Activated CD4-positive, alpha-beta T cell treated with anti-CD3 and anti-CD28 coated beads, Interleukin-2, amount 50 U/mL, for 1 hour (primary cell): ENCODE results near the gene TUBB2B.
A peak's percentile ranks its signal among the peaks of the same experiment; 100 is the strongest.

ENCODE experiments used
- DNase-seq: peaks from one replicate; pipeline ENCODE4 v3.0.0-alpha.2; 2020

TUBB2B gene

DNA sequence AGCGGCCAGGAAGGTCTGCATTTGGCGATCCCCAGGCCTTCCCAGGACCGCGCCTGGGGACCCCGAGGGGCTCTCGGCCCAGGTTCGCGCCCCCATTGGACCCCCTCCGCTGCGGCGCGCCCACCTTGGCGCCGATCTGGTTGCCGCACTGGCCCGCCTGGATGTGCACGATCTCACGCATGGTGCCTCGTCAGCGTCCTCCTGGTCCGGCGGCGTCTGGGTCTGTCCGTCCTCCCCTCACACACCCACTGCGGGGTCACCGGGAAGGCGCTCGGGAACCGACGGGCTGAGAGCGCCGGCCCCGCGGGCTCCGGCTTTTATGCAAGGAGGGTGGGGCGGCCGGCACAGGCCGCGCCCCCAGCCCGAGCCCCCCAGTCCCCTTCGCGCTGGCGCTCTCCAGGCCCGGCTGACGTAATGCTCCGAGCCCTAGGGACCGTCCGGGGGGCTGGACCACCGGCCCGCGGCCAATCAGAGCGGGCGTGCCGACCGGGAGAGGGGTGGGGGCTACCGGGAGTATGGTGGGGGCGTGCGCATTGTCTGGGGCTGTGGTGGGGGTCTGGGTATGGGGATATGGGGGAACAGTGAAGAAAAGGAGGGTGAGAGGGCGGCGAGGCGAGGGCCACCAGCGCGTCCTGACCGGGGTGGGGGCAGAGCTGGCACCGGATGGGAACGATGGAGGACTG, at the start of gene TUBB2B:
TUBB2B (minus strand) TSS at position 291 of the 683 bp plus-strand sequence; CDS start at position 181, 110 bp downstream.
- DNase-seq = no peak

DNA sequence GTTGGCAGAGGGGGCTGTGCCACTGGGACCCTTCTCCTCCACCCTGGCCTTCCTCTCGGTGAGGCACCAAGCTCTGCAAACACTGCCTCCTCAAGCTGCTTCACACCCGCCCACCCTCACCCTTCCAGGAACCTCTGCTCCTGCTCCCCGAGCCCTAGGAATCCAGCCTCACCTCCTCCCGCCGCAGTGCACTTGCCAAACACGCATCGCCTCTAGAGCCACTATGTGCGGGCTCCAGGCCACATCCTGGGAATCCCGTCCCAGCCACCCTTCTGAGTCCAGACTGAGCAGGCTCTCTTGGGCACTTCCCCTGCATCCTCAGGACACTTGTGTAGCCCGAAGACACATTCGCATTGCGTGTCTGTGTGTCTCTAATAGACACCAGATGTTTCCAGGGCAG, 49.8 kb upstream of the TUBB2B start:
- no peak for DNase-seq

GRCh38 chr6:3276174-3277167, 49.0 kb upstream of the TUBB2B start:
- DNase-seq = no peak

- no peak for DNase-seq
These were observed 46.5 kb upstream of the TUBB2B start for GRCh38 chr6:3273707-3274521.

DNA sequence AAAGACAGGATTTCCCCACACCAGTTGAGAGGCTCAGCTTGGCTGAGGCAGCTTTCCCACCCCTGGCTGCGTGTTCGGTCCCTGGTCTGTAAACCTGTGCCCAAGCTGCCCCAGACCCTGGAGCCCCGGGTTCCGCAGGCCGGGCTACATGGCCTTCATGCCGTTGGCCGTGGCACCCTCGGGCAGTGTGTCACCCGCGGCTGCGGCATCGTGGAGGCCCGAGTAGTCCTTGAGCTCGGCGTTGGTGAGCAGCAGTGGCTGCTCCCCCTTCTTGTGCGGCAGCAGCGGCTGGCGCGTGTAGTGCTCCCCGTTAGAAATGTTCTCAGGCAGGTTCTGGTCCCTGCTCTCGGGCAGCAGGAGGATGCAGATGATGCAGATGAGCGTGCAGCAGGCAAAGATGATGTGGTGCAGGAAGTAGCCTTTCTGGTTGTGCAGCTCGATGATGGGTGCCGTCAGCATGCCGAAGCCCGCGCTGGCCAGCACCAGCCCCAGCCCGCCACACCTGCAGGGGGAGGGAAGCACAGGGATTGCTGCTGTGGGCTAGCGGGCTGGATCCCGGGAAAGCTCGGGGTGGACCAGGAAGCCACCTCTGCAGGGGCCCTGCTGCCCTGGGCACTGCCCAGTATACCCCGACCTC, 45.6 kb upstream of the TUBB2B start:
- no peak for DNase-seq

- DNase-seq = no peak
These were observed 44.3 kb upstream of the TUBB2B start for GRCh38 chr6:3271756-3272155.

DNA sequence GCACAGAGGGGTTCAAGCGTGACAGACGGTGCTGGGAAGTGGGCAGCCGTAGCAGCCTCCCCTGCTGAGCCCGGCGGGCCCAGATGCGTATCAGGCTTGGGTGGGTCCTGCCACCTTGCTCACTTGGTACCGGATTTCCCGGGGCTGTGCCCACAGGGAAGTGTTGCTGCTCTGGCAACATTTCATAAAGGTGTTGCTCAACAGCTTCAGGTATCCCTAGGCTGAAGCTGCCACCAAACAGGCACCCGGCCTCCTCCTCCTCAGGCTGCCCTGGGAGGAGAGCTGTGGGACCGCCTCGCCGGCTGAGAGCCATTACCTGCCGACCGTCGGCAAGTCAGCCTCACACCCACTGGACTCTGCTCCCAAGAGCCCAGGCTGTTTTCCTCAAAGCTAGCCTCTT, 42.8 kb upstream of the TUBB2B start:
- no peak for DNase-seq

DNA sequence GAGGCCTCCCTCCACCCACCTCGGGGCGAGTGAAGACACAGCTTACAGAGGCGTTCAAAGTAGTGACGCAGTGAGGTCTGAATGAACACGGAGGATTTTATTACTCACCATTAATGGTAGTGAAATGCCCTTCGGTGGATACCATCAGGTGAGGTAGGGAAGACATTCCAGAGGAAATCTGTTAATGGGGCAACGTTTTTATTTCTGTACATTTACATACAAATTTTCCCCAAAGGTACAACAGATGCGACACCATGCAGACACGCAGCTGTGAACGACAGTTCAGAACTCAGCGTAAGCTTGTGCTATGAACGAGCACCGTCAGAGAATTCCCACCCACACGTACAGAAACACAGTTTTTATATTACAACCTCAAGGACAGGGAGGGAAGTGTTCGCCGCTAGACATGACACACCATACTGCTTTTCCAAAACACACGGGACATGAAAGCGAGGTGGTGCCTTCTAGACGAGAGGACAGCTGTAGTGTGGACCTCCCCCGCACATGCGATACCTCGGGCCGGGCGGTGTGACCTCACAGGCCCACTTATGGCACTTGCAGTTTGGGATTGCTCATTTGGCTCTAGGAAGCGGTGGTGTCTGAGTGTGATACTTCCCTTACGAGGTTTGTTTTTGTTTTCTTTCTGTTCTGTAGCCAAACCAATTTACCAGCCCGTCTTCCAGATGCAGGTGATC, 42.0 kb upstream of the TUBB2B start:
- DNase-seq = peak; percentile 13

GRCh38 chr6:3268680-3269079, 41.2 kb upstream of the TUBB2B start:
- DNase-seq = no peak

- no peak for DNase-seq
These were observed 39.7 kb upstream of the TUBB2B start for GRCh38 chr6:3267162-3267561.

GRCh38 chr6:3266170-3266569, 38.7 kb upstream of the TUBB2B start:
- DNase-seq = no peak

DNA sequence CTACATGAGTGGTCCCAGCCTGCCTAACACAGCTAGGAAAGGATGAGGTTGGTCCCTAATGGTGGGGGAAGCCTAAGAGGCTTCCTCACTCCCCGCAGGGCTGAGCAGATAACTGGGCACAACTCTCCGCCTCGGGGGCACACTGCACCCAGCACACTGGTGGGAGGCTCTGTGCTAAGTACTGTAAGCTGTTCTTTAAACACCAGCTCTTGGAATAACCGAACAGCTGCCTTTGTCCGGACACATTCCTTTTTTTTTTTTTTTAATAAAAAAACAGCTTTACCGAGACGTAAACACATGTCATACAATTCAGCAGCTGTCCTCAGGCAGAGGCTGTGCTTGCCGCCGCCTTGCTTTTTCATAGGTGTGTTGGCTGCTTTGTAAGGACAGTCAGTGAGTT, 38.2 kb upstream of the TUBB2B start:
- DNase-seq = no peak

DNA sequence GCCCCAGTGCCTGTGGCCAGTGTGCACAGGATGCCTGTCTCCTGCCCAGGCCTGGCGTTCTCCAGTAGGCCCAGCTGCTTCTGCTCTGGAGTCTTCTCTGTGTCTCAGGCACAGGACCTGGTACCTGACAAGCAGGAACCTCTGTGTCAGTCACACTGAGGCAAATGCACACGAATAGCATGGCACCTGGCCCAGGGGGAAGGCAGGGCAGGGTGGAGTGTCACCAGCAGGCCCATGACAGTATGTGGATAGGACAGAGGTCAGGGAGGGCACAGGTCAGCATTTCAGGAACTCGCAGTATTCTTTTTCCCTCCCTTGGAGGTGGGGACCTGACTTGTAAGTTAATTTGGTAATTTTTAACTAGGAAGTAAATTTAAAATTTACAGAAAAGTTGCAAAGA, 36.9 kb upstream of the TUBB2B start:
- DNase-seq = no peak

- DNase-seq = no peak
These were observed 35.6 kb upstream of the TUBB2B start for GRCh38 chr6:3263096-3263495.

- DNase-seq = no peak
These were observed 34.5 kb upstream of the TUBB2B start for GRCh38 chr6:3261921-3262320.

DNA sequence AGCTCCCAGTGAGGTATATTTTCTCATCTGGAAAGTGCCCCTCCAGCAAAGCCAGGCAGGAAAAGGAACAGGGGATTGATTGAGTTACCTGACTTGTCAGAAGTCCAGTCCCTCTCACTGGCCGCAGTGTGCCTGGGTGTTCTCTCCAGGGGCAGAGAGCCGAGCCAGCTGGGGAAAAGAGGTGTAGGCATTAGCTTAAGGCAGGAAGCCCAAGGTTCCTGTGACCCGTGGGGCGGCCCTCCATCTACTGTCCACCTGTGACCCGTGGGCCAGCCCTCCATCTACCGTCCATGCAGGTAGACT, 34.0 kb upstream of the TUBB2B start:
- DNase-seq = no peak

DNA sequence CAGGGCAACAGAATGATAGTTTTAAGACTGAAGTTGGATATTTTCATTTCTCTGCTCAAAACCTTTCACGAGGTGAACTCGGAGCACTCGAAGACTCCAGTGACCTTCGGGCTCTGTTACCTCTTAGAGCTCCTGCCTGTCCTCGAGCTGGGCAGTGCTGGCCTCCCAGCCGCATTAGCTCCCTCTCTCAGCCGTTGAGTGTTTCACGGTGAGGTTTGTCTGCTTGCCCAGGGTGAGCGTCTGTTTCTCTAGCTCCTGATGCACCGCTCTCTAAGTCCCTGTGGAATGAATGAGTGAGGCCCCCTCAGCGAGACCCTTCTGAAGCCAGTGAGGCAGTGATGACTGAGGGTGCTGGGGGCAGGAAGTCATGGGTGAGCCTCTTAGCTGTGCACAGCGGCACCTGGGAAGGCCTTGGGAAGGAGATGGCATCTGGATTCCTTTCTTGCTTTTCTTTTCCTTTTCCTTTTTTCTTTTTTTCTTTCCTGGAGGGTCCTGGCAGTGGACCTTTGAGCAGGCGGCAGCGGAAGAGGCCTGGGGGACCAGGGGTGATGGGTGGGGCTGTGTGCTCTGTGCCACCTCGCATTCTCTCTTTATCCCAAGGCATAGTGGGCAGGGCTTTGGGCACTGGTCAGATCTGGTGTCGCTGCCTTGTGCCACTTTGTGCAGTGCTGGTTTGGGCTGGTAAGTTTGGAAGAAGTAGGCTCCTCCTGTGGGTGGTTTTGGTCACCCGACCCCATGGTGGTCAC, 33.5 kb upstream of the TUBB2B start:
- no peak for DNase-seq

GRCh38 chr6:3260296-3260695, 32.8 kb upstream of the TUBB2B start:
- no peak for DNase-seq

DNA sequence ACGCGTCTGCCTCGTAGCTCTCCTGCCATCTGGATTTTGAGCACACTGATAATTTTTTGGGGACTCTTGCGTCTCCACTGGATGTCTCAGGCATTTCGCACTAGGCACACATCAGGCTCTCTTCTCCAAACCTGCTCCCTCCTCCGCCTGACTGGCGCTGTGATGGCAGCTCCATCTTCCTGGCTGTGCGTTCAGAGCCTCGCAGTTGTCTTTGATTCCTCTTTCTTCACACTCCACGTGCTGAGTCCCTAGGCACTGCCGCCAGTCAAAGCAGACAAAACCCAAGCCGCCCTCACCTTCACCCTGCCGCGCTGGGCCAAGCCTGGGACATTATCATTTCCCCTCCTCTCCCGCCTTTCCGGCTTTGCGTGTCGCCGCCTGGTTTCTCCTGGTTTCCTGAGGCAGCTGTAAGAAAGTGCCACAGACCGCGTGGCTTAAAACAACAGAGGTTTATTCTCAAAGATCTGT, 32.1 kb upstream of the TUBB2B start:
- DNase-seq = peak; percentile 13

GRCh38 chr6:3258720-3259490, 31.5 kb upstream of the TUBB2B start, which contains the start of gene PSMG4:
Gene PSMG4 (plus strand): TSS chr6:3258947. CDS start chr6:3259023, 76 bp downstream.
- DNase-seq = peak; percentile 92
